DOHH2 (cell line): ENCODE results near the gene HOXA13.

ENCODE experiments used
- CTCF ChIP-seq: fragments of 200-600 bp; sonication (generic); IDR thresholded peaks from one replicate; pipeline ENCODE4 v1.5.1; 2014; ENCODE audit warnings: antibody characterized with exemption, mild to moderate bottlenecking, low read depth, low read length; ENCODE audit not compliant: poor library complexity, severe bottlenecking
- EZH2phosphoT487 ChIP-seq: fragments of 200-600 bp; sonication (generic); IDR thresholded peaks from 2 replicates; pipeline ENCODE4 v1.6.1; 2017; ENCODE audit warnings: borderline replicate concordance, mild to moderate bottlenecking, antibody characterized with exemption, low read length, moderate library complexity, mixed read lengths

GRCh38 chr7:27220440-27220955 lies 20.6 kb upstream of the HOXA13 start:
- TF ChIP-seq CTCF (no peak), EZH2phosphoT487 (peak; percentile 99)
